ENCODE data around the gene RNF213. TPM values are rescaled to one million over a fixed set of nuclear protein-coding genes. Genes with fewer than 3 reads are reported as not detected.

The RNF213 gene
- total RNA-seq, 1 experiment from 2014 or later, result 179 TPM

- no TSS peak for BruUV-seq (replicated peaks)
- H3K4me3 ChIP-seq, result no peak overlapping the region
- no peaks in the 10 kb centered on the region for H3K27me3 ChIP-seq (ENCODE audit: insufficient read depth, low read depth)
- no peak for DNase-seq
- no peak overlapping the region for H3K4me2 ChIP-seq
- CTCF ChIA-PET, result no interaction called here
- H2AFZ ChIP-seq, result no peak overlapping the region
- TF ChIP-seq EZH2 (IDR thresholded peaks at IDR 0.05; ENCODE audit: low read depth) (no peak), CTCF (conservative IDR thresholded peaks at IDR 0.05) (no peak)
- no peaks in the 10 kb centered on the region for H3K9me2 ChIP-seq (ENCODE audit: insufficient read depth)
- no peaks in the 10 kb centered on the region for H3K36me3 ChIP-seq (ENCODE audit: low read depth)
- intact Hi-C loops (cut with micrococcal nuclease; ENCODE audit: unreplicated experiment), result no loop called here
- H3K79me2 ChIP-seq (ENCODE audit: low read depth), result no peaks in the 10 kb centered on the region
- H3K27ac ChIP-seq, result no peak overlapping the region
- H3K9me3 ChIP-seq (ENCODE audit: insufficient read depth, low read depth), result no peaks in the 10 kb centered on the region; the same call in 1 of the 2 replicates
- POLR2A ChIA-PET (ENCODE audit: unreplicated experiment), result no interaction called here
- H3K4me1 ChIP-seq (replicated peaks; ENCODE audit: insufficient read depth), result no peaks in the 10 kb centered on the region
- H3F3A ChIP-seq (ENCODE audit: insufficient read depth, low read depth), result no peaks in the 10 kb centered on the region
- H4K20me1 ChIP-seq (ENCODE audit: insufficient read depth), result no peaks in the 10 kb centered on the region
These were observed 28.2 kb upstream of the RNF213 start for GRCh38 chr17:80232438-80232837.

- no peak for TF ChIP-seq EZH2 (IDR thresholded peaks at IDR 0.05; ENCODE audit: low read depth)
- TF ChIP-seq CTCF (conservative IDR thresholded peaks at IDR 0.05), result no peak
- intact Hi-C loops (cut with micrococcal nuclease; ENCODE audit: unreplicated experiment), result no loop called here
- ChIA-PET POLR2A (ENCODE audit: unreplicated experiment) (no interaction called here), CTCF (no interaction called here)
- no peaks in the 10 kb centered on the region; the same call in 1 of the 2 replicates for H3K9me3 ChIP-seq (ENCODE audit: insufficient read depth, low read depth)
- no peak overlapping the region for H2AFZ ChIP-seq
- BruUV-seq (replicated peaks), result no TSS peak
- H4K20me1 ChIP-seq (ENCODE audit: insufficient read depth), result no peaks in the 10 kb centered on the region
- H3K9me2 ChIP-seq (ENCODE audit: insufficient read depth), result no peaks in the 10 kb centered on the region
- no peak overlapping the region for H3K4me3 ChIP-seq
- no peaks in the 10 kb centered on the region for H3K79me2 ChIP-seq (ENCODE audit: low read depth)
- no peaks in the 10 kb centered on the region for H3F3A ChIP-seq (ENCODE audit: insufficient read depth, low read depth)
- no peaks in the 10 kb centered on the region for H3K27me3 ChIP-seq (ENCODE audit: insufficient read depth, low read depth)
- H3K4me2 ChIP-seq, result no peak overlapping the region
- no peaks in the 10 kb centered on the region for H3K36me3 ChIP-seq (ENCODE audit: low read depth)
- H3K4me1 ChIP-seq (replicated peaks; ENCODE audit: insufficient read depth), result no peaks in the 10 kb centered on the region
- H3K27ac ChIP-seq, result no peak overlapping the region
- no peak for DNase-seq
These were observed 27.4 kb upstream of the RNF213 start for GRCh38 chr17:80233202-80233601.

- Histone ChIP-seq H3K4me2 (no peak overlapping the region), H3K9me2 (ENCODE audit: insufficient read depth) (no peaks in the 10 kb centered on the region), H3F3A (ENCODE audit: insufficient read depth, low read depth) (no peaks in the 10 kb centered on the region), H3K79me2 (ENCODE audit: low read depth) (no peaks in the 10 kb centered on the region), H3K9me3 (ENCODE audit: insufficient read depth, low read depth) (no peaks in the 10 kb centered on the region; the same call in 1 of the 2 replicates), H3K4me3 (no peak overlapping the region), H2AFZ (no peak overlapping the region), H3K27me3 (ENCODE audit: insufficient read depth, low read depth) (no peaks in the 10 kb centered on the region), H3K4me1 (replicated peaks; ENCODE audit: insufficient read depth) (no peaks in the 10 kb centered on the region), H4K20me1 (ENCODE audit: insufficient read depth) (no peaks in the 10 kb centered on the region), H3K36me3 (ENCODE audit: low read depth) (no peaks in the 10 kb centered on the region), H3K27ac (no peak overlapping the region)
- ChIA-PET CTCF (no interaction called here), POLR2A (ENCODE audit: unreplicated experiment) (no interaction called here)
- TF ChIP-seq CTCF (conservative IDR thresholded peaks at IDR 0.05) (no peak), EZH2 (IDR thresholded peaks at IDR 0.05; ENCODE audit: low read depth) (no peak)
- intact Hi-C loops (cut with micrococcal nuclease; ENCODE audit: unreplicated experiment), result no loop called here
- no peak for DNase-seq
- no TSS peak for BruUV-seq (replicated peaks)
These were observed 23.7 kb upstream of the RNF213 start for GRCh38 chr17:80236911-80237310.

Data from PC-9 (cell line).